GM21528 (cell line): Measurements from ENCODE around the gene IGLL5.
"Not testable (repeated sequence)": the region's sequence is repeated elsewhere in the genome, so short reads cannot be mapped to it uniquely, and the experiment has no call there.

ENCODE experiments used
- ATAC-seq: cut with Tn5 transposase; IDR thresholded peaks from one replicate; pipeline ENCODE4 v1.9.1; 2021; ENCODE audit warnings: mild to moderate bottlenecking, moderate library complexity; ENCODE audit not compliant: unreplicated experiment, low FRiP score

Gene IGLL5

GRCh38 chr22:22898411-22898950 is 10.9 kb downstream of the IGLL5 start:
- not testable (repeated sequence) for ATAC-seq

- not testable (repeated sequence) for ATAC-seq
These were observed 11.9 kb downstream of the IGLL5 start for GRCh38 chr22:22899342-22900080.

- ATAC-seq = not testable (repeated sequence)
These were observed 13.1 kb downstream of the IGLL5 start for GRCh38 chr22:22900527-22901205.

GRCh38 chr22:22901578-22902218 is 14.1 kb downstream of the IGLL5 start:
- no peak for ATAC-seq

DNA sequence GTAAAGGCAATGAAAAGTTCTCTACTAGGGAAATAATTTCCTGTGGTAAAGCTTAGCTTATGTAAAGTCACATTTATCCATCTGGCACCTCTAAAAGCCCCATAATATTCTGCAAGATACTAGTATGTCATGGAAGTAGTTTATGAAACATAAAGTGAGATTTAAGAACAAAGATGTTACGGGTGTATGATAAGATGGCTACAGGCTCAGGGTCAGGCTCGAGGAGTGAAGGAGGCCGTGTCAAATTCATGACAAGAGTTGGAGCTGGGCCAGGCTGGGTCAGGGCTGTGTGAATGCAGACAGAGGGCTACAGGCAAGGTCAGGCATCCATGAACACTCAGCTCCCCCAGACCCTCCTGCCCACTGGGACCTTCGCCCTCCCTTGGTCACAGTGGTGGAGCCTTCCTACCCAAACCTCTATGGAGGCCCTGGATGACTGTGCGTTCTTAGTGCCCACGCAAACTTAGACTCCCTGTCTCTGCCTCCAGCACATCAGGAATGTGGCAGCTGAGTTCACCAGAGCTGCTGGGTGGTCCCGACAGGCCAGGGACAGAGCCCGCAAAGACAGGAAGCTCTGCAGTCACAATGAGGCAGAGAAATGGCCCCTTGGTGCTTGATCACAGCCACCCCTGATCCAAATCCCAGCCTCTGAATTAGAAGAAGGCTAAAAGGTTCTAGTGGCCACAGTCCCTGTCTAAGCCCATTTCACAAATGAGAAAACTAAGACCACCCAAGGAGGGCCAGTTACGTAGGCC is 14.8 kb downstream of the IGLL5 start:
- ATAC-seq = no peak

DNA sequence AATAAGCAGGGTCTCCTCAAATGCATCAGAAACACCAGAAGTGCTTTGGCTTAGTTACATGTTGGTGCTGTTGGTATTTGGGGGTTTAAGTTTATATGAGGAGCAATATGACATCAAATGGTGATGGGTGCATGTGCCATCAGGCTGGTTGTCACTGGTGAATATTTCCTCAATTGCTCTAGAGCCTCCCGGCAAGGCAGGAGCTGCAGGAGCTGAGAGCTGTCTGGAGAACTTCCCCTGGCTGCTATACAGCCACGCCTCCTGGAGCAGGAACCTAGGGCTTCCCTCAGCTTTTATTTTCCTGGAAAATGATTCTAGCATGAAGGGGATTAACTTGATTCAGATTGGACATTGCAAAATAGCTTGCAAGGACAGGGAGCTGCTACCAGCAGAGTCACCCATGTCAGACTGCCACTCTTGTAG is 15.8 kb downstream of the IGLL5 start:
- ATAC-seq = no peak

DNA sequence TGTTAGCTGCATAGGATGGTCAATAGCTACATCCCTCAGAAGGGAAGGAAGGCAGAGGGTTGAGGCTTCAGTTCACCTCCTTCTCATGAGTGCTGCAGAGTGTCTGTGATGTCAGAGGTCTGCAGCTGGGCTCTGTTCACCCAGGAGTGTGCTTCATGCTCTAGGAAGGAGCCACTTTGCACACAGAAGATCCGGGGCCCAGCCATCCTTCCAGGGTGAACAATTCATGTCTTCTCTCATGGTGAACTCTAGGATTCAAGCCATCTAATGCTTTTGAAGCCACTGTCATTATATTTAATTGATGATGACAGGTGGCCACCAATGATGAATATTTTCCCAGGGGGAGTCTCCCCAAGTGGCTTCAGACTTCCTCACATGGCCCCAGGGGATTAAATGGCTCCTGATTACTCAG is 16.2 kb downstream of the IGLL5 start:
- not testable (repeated sequence) for ATAC-seq

DNA sequence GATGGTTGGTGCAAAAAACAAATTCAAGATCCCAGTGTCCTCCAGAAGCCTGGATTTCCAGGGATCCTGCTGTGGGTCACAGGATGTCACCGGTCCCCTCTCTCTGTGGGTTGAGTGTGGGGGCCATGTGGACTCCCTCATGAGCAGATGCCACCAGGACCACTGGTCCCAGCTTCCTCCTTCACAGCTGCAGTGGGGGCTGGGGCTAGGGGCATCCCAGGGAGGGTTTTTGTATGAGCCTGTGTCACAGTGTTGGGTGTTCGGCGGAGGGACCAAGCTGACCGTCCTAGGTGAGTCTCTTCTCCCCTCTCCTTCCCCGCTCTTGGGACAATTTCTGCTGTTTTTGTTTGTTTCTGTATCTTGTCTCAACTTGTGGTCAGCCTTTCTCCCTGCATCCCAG is 17.1 kb downstream of the IGLL5 start:
- not testable (repeated sequence) for ATAC-seq

DNA sequence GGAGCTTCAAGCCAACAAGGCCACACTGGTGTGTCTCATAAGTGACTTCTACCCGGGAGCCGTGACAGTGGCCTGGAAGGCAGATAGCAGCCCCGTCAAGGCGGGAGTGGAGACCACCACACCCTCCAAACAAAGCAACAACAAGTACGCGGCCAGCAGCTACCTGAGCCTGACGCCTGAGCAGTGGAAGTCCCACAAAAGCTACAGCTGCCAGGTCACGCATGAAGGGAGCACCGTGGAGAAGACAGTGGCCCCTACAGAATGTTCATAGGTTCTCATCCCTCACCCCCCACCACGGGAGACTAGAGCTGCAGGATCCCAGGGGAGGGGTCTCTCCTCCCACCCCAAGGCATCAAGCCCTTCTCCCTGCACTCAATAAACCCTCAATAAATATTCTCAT is 18.8 kb downstream of the IGLL5 start:
- not testable (repeated sequence) for ATAC-seq

- no peak for ATAC-seq
These were observed 19.4 kb downstream of the IGLL5 start for GRCh38 chr22:22906907-22907550.

DNA sequence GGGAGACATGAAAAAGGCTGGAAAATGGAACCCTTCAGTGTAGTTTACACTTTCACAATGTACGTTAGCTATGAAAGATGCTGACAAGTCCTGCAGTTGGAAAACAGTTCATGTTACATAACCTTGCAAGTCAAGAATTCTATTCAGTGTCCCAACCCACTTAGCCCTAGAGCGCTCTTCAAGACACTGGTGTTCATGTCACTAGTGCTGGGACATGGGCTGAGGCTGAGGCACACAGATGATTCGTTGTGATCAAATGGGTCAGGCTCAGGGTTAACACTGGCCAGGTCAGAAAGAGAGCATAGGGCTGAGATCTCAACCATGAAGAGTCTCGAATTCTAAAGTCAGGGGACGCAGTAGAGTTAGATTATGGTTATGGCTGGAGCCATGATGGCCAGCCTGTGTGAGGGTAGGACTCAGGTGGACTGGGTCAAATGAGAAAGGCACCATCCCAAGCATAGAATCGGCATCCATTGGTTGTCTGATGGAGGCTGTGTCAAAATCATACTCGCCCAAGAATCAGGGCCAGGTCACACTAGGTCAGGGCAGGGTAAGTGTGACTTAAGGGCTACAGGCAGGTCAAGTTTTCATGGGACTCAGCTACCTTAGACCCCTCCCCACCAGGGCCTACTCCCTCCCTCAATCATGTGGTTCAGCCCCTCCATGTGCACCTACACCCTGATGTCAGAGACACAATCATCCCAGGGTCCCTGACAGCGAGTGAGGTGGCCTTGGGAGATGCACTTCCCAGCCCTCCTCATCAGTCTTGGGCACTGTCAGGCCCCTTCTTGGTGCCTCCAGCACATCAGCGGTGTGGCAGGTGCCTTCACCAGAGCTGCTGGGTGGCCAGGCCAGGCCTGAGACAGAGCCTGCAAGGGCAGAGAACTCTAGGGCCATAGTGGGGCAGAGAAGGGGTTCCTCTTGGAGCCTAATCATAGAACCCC is 20.2 kb downstream of the IGLL5 start:
- ATAC-seq = no peak

GRCh38 chr22:22908495-22908861 is 20.9 kb downstream of the IGLL5 start:
- no peak for ATAC-seq

- ATAC-seq = no peak
These were observed 21.5 kb downstream of the IGLL5 start for GRCh38 chr22:22908941-22909604.

DNA sequence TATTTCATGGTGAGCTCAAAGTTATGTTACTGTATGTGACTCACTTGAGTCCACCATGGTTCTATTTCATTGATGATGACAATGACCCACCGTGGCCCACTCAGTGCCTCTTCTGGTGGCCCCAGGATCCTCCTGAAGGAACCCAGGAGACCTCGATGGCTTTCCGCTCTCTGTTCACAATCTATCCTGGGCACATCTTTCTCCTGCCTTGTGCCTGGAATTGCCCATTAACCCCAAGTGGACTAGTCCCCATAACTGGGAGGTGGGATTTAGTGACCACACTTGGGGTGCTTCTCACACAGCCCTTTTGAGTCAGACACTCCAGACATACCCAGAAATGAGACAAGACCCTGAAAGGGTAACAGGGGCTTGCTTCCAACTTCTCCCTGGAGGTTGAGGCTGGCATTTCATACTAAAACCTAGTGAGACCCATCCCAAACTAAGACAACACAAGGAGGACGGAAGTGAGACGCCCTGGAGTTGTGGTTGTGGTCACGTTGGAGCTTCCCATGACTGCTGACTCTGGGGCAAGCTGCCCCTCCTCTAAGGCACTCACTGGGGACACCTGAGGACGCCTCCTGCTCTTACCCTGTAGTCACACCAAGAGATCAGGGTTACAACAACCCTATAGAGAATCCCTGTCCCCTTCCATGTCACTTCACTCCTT is 22.1 kb downstream of the IGLL5 start:
- ATAC-seq = no peak

GRCh38 chr22:22910272-22911240 is 22.9 kb downstream of the IGLL5 start:
- no peak for ATAC-seq

GRCh38 chr22:22911327-22912134 is 23.9 kb downstream of the IGLL5 start:
- no peak for ATAC-seq
